GM12892 (cell line): ENCODE results near the gene FEV.

Experiments
- DNase-seq: peaks from one replicate; pipeline ENCODE4 v3.0.0; 2011; ENCODE audit not compliant: insufficient read length
- FAIRE-seq: peaks from 2 replicates; lab custom pipeline; 2011; peaks lifted over from hg19 to GRCh38; lab: Jason Lieb, UNC
- POLR2A ChIP-seq: IDR thresholded peaks from 2 replicates; pipeline ENCODE4 v1.6.1; 2011; ENCODE audit warnings: low read depth, low read length, control low read depth
- POLR2AphosphoS5 ChIP-seq: IDR thresholded peaks from 2 replicates; pipeline ENCODE4 v1.6.1; 2011; ENCODE audit warnings: low read depth, low read length, control low read depth
- TAF1 ChIP-seq: IDR thresholded peaks from 2 replicates; pipeline ENCODE4 v1.6.1; 2011; ENCODE audit warnings: low read depth, mild to moderate bottlenecking, control low read depth, low read length, borderline replicate concordance

Gene FEV

GRCh38 chr2:219010162-219010756 is 25.3 kb upstream of the FEV start:
- peak; percentile 61 for DNase-seq
- FAIRE-seq, result no peak

GRCh38 chr2:219009294-219009693 is 24.3 kb upstream of the FEV start:
- DNase-seq (no peak), FAIRE-seq (no peak)
- TF ChIP-seq POLR2A (no peak), TAF1 (no peak), POLR2AphosphoS5 (no peak)

More at GRCh38 chr2:219010162-219010756, 25.3 kb upstream of the FEV start:
- TF ChIP-seq POLR2A (no peak), POLR2AphosphoS5 (no peak), TAF1 (no peak)

- FAIRE-seq (no peak), DNase-seq (no peak)
- TF ChIP-seq POLR2A (no peak), TAF1 (no peak), POLR2AphosphoS5 (no peak)
Observed at GRCh38 chr2:219003979-219004378, 19.0 kb upstream of the FEV start.

- FAIRE-seq (no peak), DNase-seq (no peak)
- no peak for TF ChIP-seq TAF1
- TF ChIP-seq POLR2AphosphoS5, result no peak
- no peak for TF ChIP-seq POLR2A
Observed at GRCh38 chr2:219003267-219003634, 18.3 kb upstream of the FEV start.

GRCh38 chr2:219002395-219003266 is 17.6 kb upstream of the FEV start:
- TF ChIP-seq POLR2A (no peak), POLR2AphosphoS5 (no peak), TAF1 (no peak)
- FAIRE-seq (no peak), DNase-seq (no peak)

GRCh38 chr2:219001577-219002394 is 16.8 kb upstream of the FEV start:
- FAIRE-seq, result no peak
- TF ChIP-seq TAF1 (no peak), POLR2A (no peak), POLR2AphosphoS5 (no peak)
- no peak for DNase-seq

- TF ChIP-seq POLR2AphosphoS5 (no peak), POLR2A (no peak), TAF1 (no peak)
- no peak for DNase-seq
- FAIRE-seq, result no peak
Observed at GRCh38 chr2:219001100-219001576, 16.2 kb upstream of the FEV start.

GRCh38 chr2:219000569-219000960 is 15.6 kb upstream of the FEV start:
- TF ChIP-seq TAF1 (no peak), POLR2A (no peak), POLR2AphosphoS5 (no peak)
- FAIRE-seq, result no peak
- no peak for DNase-seq

- no peak for FAIRE-seq
- TF ChIP-seq POLR2AphosphoS5 (no peak), POLR2A (no peak), TAF1 (no peak)
- no peak for DNase-seq
Observed at GRCh38 chr2:218999881-219000568, 15.0 kb upstream of the FEV start.

GRCh38 chr2:218999021-218999880 is 14.3 kb upstream of the FEV start:
- DNase-seq (no peak), FAIRE-seq (no peak)
- TF ChIP-seq POLR2A (no peak), TAF1 (no peak), POLR2AphosphoS5 (no peak)
